HepG2 (cell line): ENCODE measurements around the gene MRNIP. TPM values are rescaled to one million over a fixed set of nuclear protein-coding genes. Genes with fewer than 3 reads are reported as not detected.

ENCODE experiments used
- ATAC-seq: fragments of 200-7000 bp; cut with Tn5 transposase; 3 replicates; pipeline ENCODE4 v1.9.1; 2020; ENCODE audit warnings: mild to moderate bottlenecking, moderate library complexity
- BruUV-seq: library from RNA; stranded (reverse); fragments of 400-500 nt; replicated peaks from 2 replicates; lab custom pipeline; 2021; lab: Mats Ljungman, UMichigan
- CTCF ChIA-PET: fragments of 300-600 bp; formaldehyde crosslinking; extraction: SDS; loops from one replicate; lab custom pipeline; 2021; ENCODE audit warnings: low total read pairs, inconsistent platforms, low intra/inter-chr PET ratio; lab: Yijun Ruan, JAX
- POLR2A ChIA-PET: fragments of 350-600 bp; sonication (Branson Sonifier 250); formaldehyde crosslinking; loops from one replicate; lab custom pipeline; 2020; ENCODE audit warnings: antibody characterized with exemption, inconsistent platforms; lab: Yijun Ruan, JAX
- DNase-seq: peaks from one replicate; pipeline ENCODE4 v3.0.0-alpha.2; 2015; ENCODE audit warnings: low spot score
- FAIRE-seq: peaks from 3 replicates; lab custom pipeline; 2011; peaks lifted over from hg19 to GRCh38; lab: Jason Lieb, UNC
- H2AFZ ChIP-seq: one replicate; pipeline ENCODE4 v1.6.1; 2011; ENCODE audit warnings: low read length, inconsistent platforms
- H3K27ac ChIP-seq: fragments of 300-600 bp; 3 replicates; pipeline ENCODE4 v1.8.0; 2011; ENCODE audit warnings: mixed run types, mild to moderate bottlenecking, mixed read lengths, low read length, inconsistent platforms; ENCODE audit not compliant: insufficient read depth; ENCODE audit errors: extremely low read length
- H3K27me3 ChIP-seq, 2 experiments: fragments of 200-600 bp in 1 of 2; 2 replicates in 1 of 2; 3 replicates in 1 of 2; pipeline versions ENCODE4 v1.6.0 to v1.8.0; 2011; ENCODE audit warnings: low read length in 2 of 2, mild to moderate bottlenecking in 2 of 2, moderate library complexity in 2 of 2, inconsistent platforms in 1 of 2; ENCODE audit not compliant: insufficient read depth in 2 of 2, control insufficient read depth in 1 of 2
- H3K36me3 ChIP-seq, 2 experiments: fragments of 200-600 bp in 1 of 2; replicated peaks in 1 of 2; 2 replicates in 1 of 2; 3 replicates in 1 of 2; pipeline versions ENCODE4 v1.5.1 to v1.8.0; 2011; ENCODE audit warnings: low read length in 2 of 2, inconsistent platforms in 1 of 2; ENCODE audit not compliant: insufficient read depth in 2 of 2, control insufficient read depth in 1 of 2
- H3K4me1 ChIP-seq: 2 replicates; pipeline ENCODE4 v1.5.1; 2012; ENCODE audit warnings: low read length, inconsistent platforms; ENCODE audit not compliant: insufficient read depth
- H3K4me2 ChIP-seq: 2 replicates; pipeline ENCODE4 v1.6.0; 2011; ENCODE audit warnings: low read depth, low read length, inconsistent platforms
- H3K4me3 ChIP-seq, 3 experiments: fragments of 200-600 bp in 1 of 3; sonication (generic), shearing (Covaris generic) in 1 of 3; replicated peaks in 1 of 3; 2 replicates each; pipeline ENCODE4 v1.5.1; 2011 to 2016; ENCODE audit warnings: low read length in 3 of 3, inconsistent platforms in 2 of 3, low read depth in 2 of 3, mild to moderate bottlenecking in 2 of 3, control low read depth in 1 of 3, mixed read lengths in 1 of 3; ENCODE audit not compliant: insufficient read depth in 1 of 3
- H3K79me2 ChIP-seq: one replicate; pipeline ENCODE4 v1.6.1; 2011; ENCODE audit warnings: low read length, inconsistent platforms; ENCODE audit not compliant: insufficient read depth
- H3K9ac ChIP-seq: 2 replicates; pipeline ENCODE4 v1.6.0; 2011; ENCODE audit warnings: mild to moderate bottlenecking, low read depth, low read length, inconsistent platforms; ENCODE audit not compliant: insufficient read depth
- H3K9me3 ChIP-seq: 2 replicates; pipeline ENCODE4 v1.5.1; 2012; ENCODE audit warnings: mild to moderate bottlenecking, low read length
- H4K20me1 ChIP-seq: 2 replicates; pipeline ENCODE4 v1.6.0; 2011; ENCODE audit warnings: inconsistent platforms, mild to moderate bottlenecking, low read length, moderate library complexity; ENCODE audit not compliant: insufficient read depth
- AGO2 ChIP-seq: fragments of 200-400 bp; formaldehyde crosslinking; optimal IDR thresholded peaks from 2 replicates; pipeline ENCODE3; 2017; ENCODE audit warnings: mild to moderate bottlenecking, low read depth, low read length, moderate library complexity
- CAMTA2 ChIP-seq: sonication (generic); formaldehyde crosslinking; IDR thresholded peaks from 2 replicates; pipeline ENCODE4 v1.4.0; 2020; ENCODE audit warnings: mild to moderate bottlenecking, missing genetic modification reagents, borderline replicate concordance
- FOSL2 ChIP-seq: sonication (generic); formaldehyde crosslinking; IDR thresholded peaks from 2 replicates; pipeline ENCODE4 v1.4.0; 2020; ENCODE audit warnings: missing genetic modification reagents
- HNF4G ChIP-seq, 2 experiments: sonication (generic) in 1 of 2; formaldehyde crosslinking in 1 of 2; IDR thresholded peaks; 2 replicates each; pipeline versions ENCODE4 v1.4.0 to v1.6.1; 2011 to 2020; ENCODE audit warnings: borderline replicate concordance in 2 of 2, low read depth in 2 of 2, mild to moderate bottlenecking in 2 of 2, low read length in 1 of 2, missing genetic modification reagents in 1 of 2, moderate library complexity in 1 of 2
- HNRNPL ChIP-seq: fragments of 200-400 bp; formaldehyde crosslinking; IDR thresholded peaks from 2 replicates; pipeline ENCODE4 v1.6.1; 2017; ENCODE audit warnings: mild to moderate bottlenecking, low read depth, low read length
- POLR2AphosphoS5 ChIP-seq: IDR thresholded peaks from 2 replicates; pipeline ENCODE4 v1.6.1; 2012; ENCODE audit warnings: low read depth, low read length
- POLR2G ChIP-seq: fragments of 200-400 bp; formaldehyde crosslinking; IDR thresholded peaks from 2 replicates; pipeline ENCODE4 v1.6.1; 2018; ENCODE audit warnings: mild to moderate bottlenecking, low read depth, low read length, moderate library complexity
- RAD21 ChIP-seq: fragments of 450-650 bp; formaldehyde crosslinking; IDR thresholded peaks from 2 replicates; pipeline ENCODE4 v1.5.0; 2020; ENCODE audit warnings: mild to moderate bottlenecking
- RBM22 ChIP-seq: fragments of 200-400 bp; formaldehyde crosslinking; optimal IDR thresholded peaks from 2 replicates; pipeline ENCODE3; 2017; ENCODE audit warnings: mild to moderate bottlenecking, low read length, moderate library complexity
- SAP130 ChIP-seq: IDR thresholded peaks from 2 replicates; pipeline ENCODE4 v1.6.1; 2016; ENCODE audit warnings: low read depth
- ZNF574 ChIP-seq: sonication (generic); formaldehyde crosslinking; IDR thresholded peaks from 2 replicates; pipeline ENCODE4 v1.4.0; 2020; ENCODE audit warnings: missing genetic modification reagents
- ZNF746 ChIP-seq: sonication (generic); formaldehyde crosslinking; IDR thresholded peaks from 2 replicates; pipeline ENCODE4 v1.8.0; 2022; ENCODE audit warnings: mild to moderate bottlenecking, missing genetic modification reagents
- ZNF773 ChIP-seq: sonication (generic); formaldehyde crosslinking; IDR thresholded peaks from 2 replicates; pipeline ENCODE4 v1.4.0; 2020; ENCODE audit warnings: missing genetic modification reagents, borderline replicate concordance
- WGBS: methylation state at CpG from one replicate; pipeline ENCODE4 v1.1.6; 2017; ENCODE audit warnings: low lambda C conversion rate; 5-methylcytosine and 5-hydroxymethylcytosine counted together
- in situ Hi-C: cut with HindIII; loops from 2 replicates; pipeline ENCODE4 v1.10.0; 2017; ENCODE audit warnings: low pct_unique_long_range_greater_than_20kb; ENCODE audit not compliant: extremely low pct_ligation_motif_present
- intact Hi-C: fragments of 100-400 bp; cut with micrococcal nuclease; formaldehyde crosslinking; loops from one replicate; pipeline ENCODE4 v1.10.0; 2022; ENCODE audit not compliant: unreplicated experiment
- polyA plus RNA-seq, 8 experiments: library from polyadenylated mRNA; depleted of rRNA in 3 of 8; stranded (reverse) in 7 of 8; unstranded in 1 of 8; fragments of >200 nt; fragmentation: Illumina TruSeq in 4 of 8; extraction: Trizol in 4 of 8; gene quantifications; 2 replicates each; pipeline versions ENCODE4 v1.2.1 to v1.2.3, GENCODE V29; 2011 to 2016; ENCODE audit warnings: low read depth in 4 of 8, missing spikeins in 1 of 8, mixed read lengths in 1 of 8; ENCODE audit not compliant: insufficient read depth in 1 of 8
- total RNA-seq, 5 experiments: library from RNA; depleted of rRNA; stranded (reverse); fragments of >200 nt; fragmentation: Illumina TruSeq; extraction: Trizol; gene quantifications; 2 replicates each; pipeline ENCODE4 v1.2.3, GENCODE V29; 2016; ENCODE audit warnings: low read depth in 1 of 5

MRNIP gene
- total and polyA plus RNA-seq, 2 of the 13 experiments (the other 11 are each of a cell fraction or from before 2014, with no cell fraction given): 15.5 to 34.1 TPM

- peaks cover 41% of the 10 kb centered on the region for H4K20me1 ChIP-seq
- no peak overlapping the region for H3K9ac ChIP-seq
- in situ Hi-C loops: no loop called here
- FAIRE-seq: no peak
- H2AFZ ChIP-seq: no peak overlapping the region
- CTCF ChIA-PET: no interaction called here
- H3K4me1 ChIP-seq: peaks cover 64% of the 10 kb centered on the region
- intact Hi-C loops: no loop called here
- H3K4me3 ChIP-seq: no peak overlapping the region
- H3K27me3 ChIP-seq: no peaks in the 10 kb centered on the region
- whole genome bisulfite sequencing: 100% methylated on average over 2 of the region's 3 CpGs
- no peaks in the 10 kb centered on the region for H3K9me3 ChIP-seq
- no peak for DNase-seq
- H3K79me2 ChIP-seq: peaks cover 17% of the 10 kb centered on the region
- H3K27ac ChIP-seq: no peak overlapping the region
- TF ChIP-seq RAD21 (CRISPR knock-in tag): peak; percentile 23; the same call in 1 of the 2 replicates
- TF ChIP-seq HNF4G (IDR thresholded peaks at IDR 0.05; ENCODE audit: borderline replicate concordance, low read depth, low read length): no peak
- no peak for TF ChIP-seq HNF4G (CRISPR knock-in tag; IDR thresholded peaks at IDR 0.05; ENCODE audit: borderline replicate concordance, low read depth)
- TF ChIP-seq POLR2AphosphoS5: peak; percentile 13; the same call in 1 of the 2 replicates
- peak; percentile 94 for TF ChIP-seq RBM22
- no peak for TF ChIP-seq SAP130 (CRISPR knock-in tag)
- no peak for TF ChIP-seq ZNF746
- peak; percentile 52 for TF ChIP-seq POLR2G
- TF ChIP-seq, all 625 proteins: peak for 4
- ATAC-seq: no peak
- Histone ChIP-seq H3K36me3 (peaks cover 40 to 87% of the 10 kb centered on the region in 2 experiments), H3K4me2 (no peak overlapping the region)
- no TSS peak for BruUV-seq
- POLR2A ChIA-PET: interaction anchor here (1.1 to 2.0 kb wide), 2 partner anchors 21 to 27 kb away, joined by 5 to 6 read pairs; no protein-coding TSS in a partner anchor
These were observed 29.7 kb downstream of the MRNIP start for GRCh38 chr5:179828756-179829421.

DNA sequence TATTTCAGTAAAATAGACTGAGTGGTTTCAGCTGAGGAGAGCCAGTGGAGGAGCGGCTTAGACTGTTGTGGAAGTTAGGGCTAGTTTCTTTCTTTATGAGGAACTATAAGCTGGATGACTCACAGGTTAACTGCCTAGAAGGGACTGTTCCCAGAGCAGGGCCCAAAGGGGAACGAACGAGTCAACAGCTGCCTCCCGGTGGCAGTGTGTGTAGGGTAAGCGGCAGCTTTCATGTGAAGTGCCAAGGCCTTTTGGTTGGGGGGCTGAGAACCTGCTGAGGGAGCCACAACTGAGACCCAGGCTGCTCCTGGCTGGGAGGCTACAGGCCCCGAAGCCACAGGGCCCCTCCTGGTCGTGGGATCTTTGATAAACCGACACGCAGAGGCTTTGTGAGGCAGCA is 30.9 kb downstream of the MRNIP start:
- ATAC-seq (no peak), DNase-seq (no peak), FAIRE-seq (no peak)
- Histone ChIP-seq H3K9me3 (no peaks in the 10 kb centered on the region), H3K27me3 (no peaks in the 10 kb centered on the region), H3K4me3 (no peak overlapping the region), H2AFZ (no peak overlapping the region), H4K20me1 (peaks cover 45% of the 10 kb centered on the region), H3K4me1 (peaks cover 76% of the 10 kb centered on the region), H3K36me3 (peaks cover 37 to 80% of the 10 kb centered on the region in 2 experiments), H3K27ac (peak overlapping the region; percentile 38), H3K9ac (no peak overlapping the region), H3K4me2 (no peak overlapping the region), H3K79me2 (peaks cover 27% of the 10 kb centered on the region)
- intact Hi-C loops (loop anchor here (2.0 kb wide), 1 partner anchor 23 kb away; no protein-coding TSS in a partner anchor), in situ Hi-C loops (no loop called here)
- POLR2A ChIA-PET: interaction anchor here (0.8 to 1.1 kb wide), 2 partner anchors 22 to 26 kb away, joined by 3 to 4 read pairs; no protein-coding TSS in a partner anchor
- WGBS: 94% methylated on average over 8 of the region's 9 CpGs
- CTCF ChIA-PET: no interaction called here
- BruUV-seq: no TSS peak
- 0 out of 2 replicates have a peak, but pooled peaks have one; percentile 11 for TF ChIP-seq HNRNPL
- no peak for TF ChIP-seq ZNF773 (CRISPR knock-in tag)
- TF ChIP-seq AGO2: peak; percentile 87
- TF ChIP-seq FOSL2 (CRISPR knock-in tag): peak; percentile 61
- 0 out of 2 replicates have a peak, but pooled peaks have one; percentile 14 for TF ChIP-seq ZNF574 (CRISPR knock-in tag)
- 0 out of 2 replicates have a peak, but pooled peaks have one; percentile 26 for TF ChIP-seq SAP130 (CRISPR knock-in tag)
- no peak for TF ChIP-seq CAMTA2 (CRISPR knock-in tag)
